Skeletal muscle satellite cell (primary cell): ENCODE data around the gene MRI1. TPM values are rescaled to one million over a fixed set of nuclear protein-coding genes. Genes with fewer than 3 reads are reported as not detected.

Experiments
- H3K27me3 ChIP-seq: 2 replicates; pipeline ENCODE4 v1.7.0; 2013; ENCODE audit warnings: low read length; ENCODE audit not compliant: control insufficient read depth, insufficient read depth
- H3K36me3 ChIP-seq: 2 replicates; pipeline ENCODE4 v1.7.0; 2013; ENCODE audit warnings: mild to moderate bottlenecking, control low read depth, low read length; ENCODE audit not compliant: insufficient read depth
- H3K4me1 ChIP-seq: 2 replicates; pipeline ENCODE4 v1.7.0; 2013; ENCODE audit warnings: low read length; ENCODE audit not compliant: control insufficient read depth, insufficient read depth
- H3K4me2 ChIP-seq: 2 replicates; pipeline ENCODE4 v1.7.0; 2013; ENCODE audit warnings: mild to moderate bottlenecking, low read length
- H3K4me3 ChIP-seq: 2 replicates; pipeline ENCODE4 v1.7.0; 2013; ENCODE audit warnings: low read length
- H3K9ac ChIP-seq: 2 replicates; pipeline ENCODE4 v1.7.0; 2013; ENCODE audit warnings: mild to moderate bottlenecking, low read depth, low read length, moderate library complexity
- H3K9me3 ChIP-seq: replicated peaks from 2 replicates; pipeline ENCODE4 v1.7.0; 2013; ENCODE audit warnings: mild to moderate bottlenecking, control low read depth, low read length
- small RNA-seq: library from RNA; depleted of rRNA; stranded (forward); fragments of <200 nt; gene quantifications from one replicate; pipeline ENCODE3, GENCODE V24; 2012

MRI1 gene

GRCh38 chr19:13814550-13814949, 50.2 kb downstream of the MRI1 start:
- Histone ChIP-seq H3K9ac (no peak overlapping the region), H3K27me3 (no peaks in the 10 kb centered on the region), H3K9me3 (no peaks in the 10 kb centered on the region), H3K4me3 (no peak overlapping the region), H3K4me1 (no peaks in the 10 kb centered on the region), H3K4me2 (no peak overlapping the region), H3K36me3 (peaks cover 21% of the 10 kb centered on the region)

DNA sequence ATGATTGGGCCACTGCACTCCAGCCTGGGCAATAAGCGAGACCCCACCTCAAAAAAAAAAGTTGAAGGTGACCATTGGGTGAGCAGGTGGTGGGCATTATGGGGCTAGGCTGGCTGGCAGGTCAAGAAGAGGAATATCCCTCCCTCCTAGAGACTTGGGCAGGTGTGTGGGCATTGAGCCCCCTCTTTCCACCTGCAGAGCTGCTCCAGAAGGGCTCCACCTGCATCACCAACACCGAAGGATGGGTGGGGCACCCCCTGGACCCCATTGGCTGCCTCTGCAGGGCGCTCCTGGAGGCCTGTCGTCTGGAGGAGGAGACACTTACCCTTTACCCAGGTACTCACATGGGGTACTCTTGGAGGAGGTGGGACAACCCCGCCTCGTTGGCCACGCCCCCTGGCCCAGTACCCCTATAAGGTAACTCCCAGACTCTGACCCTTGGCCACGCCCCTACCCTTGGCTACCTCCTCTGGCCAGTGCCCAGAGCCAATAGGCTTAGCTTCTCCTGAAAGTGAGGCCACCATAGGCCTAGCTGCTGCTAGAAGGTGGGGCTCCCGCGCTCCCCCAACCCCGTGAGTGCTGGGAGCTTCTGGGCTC, 52.8 kb downstream of the MRI1 start:
- H3K36me3 ChIP-seq: peaks cover 19% of the 10 kb centered on the region
- H3K4me1 ChIP-seq: peaks cover 2% of the 10 kb centered on the region
- H3K4me2 ChIP-seq: no peak overlapping the region
- no peak overlapping the region for H3K4me3 ChIP-seq
- no peak overlapping the region for H3K9ac ChIP-seq
- H3K9me3 ChIP-seq: no peaks in the 10 kb centered on the region
- H3K27me3 ChIP-seq: no peaks in the 10 kb centered on the region

DNA sequence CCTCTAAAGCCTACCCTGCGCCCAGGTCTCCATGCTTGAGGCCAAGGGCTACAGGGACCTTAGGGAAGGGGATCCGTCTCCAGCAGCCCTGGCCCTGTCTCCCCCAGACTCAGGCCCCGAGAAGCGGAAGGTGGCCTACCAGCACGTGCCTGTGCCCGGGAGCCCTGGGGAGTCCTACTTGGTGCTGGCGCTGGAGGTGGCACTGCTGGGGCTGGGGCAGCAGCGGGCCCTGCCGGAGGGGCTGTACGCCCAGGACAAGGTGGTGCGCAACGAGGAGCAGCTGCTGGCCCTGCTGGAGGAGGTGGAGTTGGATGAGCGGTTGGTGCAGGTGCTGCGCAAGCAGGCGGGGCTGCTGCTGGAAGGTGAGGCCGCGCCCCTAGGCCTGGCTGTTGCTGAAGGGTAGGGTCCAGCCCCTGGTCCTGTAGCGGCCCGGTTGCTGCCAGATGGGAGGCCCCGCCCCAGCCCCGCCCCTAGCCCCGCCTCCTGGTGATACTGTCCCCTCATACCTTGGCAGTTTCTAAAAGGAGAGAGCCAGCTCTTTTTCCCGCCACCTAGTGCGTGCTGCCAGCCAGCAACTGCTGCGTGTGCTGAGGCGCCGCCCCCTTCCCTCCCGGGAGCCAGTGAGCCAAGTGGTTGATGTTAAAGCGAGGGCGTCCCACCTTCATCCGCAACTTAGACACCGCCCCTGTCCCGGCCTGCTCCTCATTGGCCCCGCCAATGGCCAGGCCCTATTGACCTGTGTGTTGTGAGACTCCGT, 53.5 kb downstream of the MRI1 start:
- no peak overlapping the region for H3K4me3 ChIP-seq
- no peaks in the 10 kb centered on the region for H3K27me3 ChIP-seq
- peaks cover 16% of the 10 kb centered on the region for H3K36me3 ChIP-seq
- H3K4me2 ChIP-seq: no peak overlapping the region
- peaks cover 7% of the 10 kb centered on the region for H3K4me1 ChIP-seq
- H3K9me3 ChIP-seq: no peaks in the 10 kb centered on the region
- H3K9ac ChIP-seq: no peak overlapping the region

DNA sequence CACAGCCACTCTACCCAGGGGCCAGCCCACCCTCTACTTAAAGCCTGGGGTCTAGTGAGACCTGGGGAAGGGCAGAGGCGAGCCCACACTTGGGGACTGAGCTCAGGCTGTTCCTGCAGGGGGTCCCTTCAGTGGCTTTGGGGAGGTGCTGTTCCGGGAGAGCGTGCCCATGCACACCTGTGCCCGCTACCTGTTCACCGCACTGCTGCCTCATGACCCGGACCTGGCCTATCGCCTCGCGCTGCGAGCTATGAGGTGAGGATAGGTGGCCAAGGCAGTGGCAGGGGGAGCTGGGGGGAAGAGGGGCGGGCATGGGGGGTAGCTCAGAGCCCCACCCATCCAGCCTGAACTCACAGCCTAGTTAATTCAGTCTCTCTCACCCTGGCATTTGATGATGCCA, 54.9 kb downstream of the MRI1 start:
- H3K4me2 ChIP-seq: no peak overlapping the region
- peaks cover 16% of the 10 kb centered on the region for H3K36me3 ChIP-seq
- H3K4me1 ChIP-seq: peaks cover 14% of the 10 kb centered on the region
- no peaks in the 10 kb centered on the region for H3K9me3 ChIP-seq
- no peaks in the 10 kb centered on the region for H3K27me3 ChIP-seq
- no peak overlapping the region for H3K9ac ChIP-seq
- H3K4me3 ChIP-seq: no peak overlapping the region

DNA sequence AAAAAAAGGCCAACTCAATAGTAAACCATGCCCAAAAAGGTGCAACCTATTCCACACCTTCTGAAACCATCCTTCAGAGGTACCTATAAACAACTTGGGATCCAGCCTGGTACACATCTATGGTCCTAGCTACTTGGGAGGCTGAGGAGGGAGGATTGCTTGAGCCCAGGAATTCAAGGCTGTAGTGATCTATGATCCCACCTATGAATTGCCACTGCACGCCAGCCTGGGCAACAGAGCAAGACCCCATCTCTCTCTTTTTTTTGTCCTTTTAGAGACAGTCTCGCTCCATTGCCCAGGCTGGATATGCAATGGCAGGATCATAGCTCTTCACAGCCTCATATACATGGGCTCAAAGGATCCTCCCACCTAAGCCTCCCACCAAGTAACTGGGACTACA, 57.0 kb downstream of the MRI1 start:
- Histone ChIP-seq H3K36me3 (peaks cover 28% of the 10 kb centered on the region), H3K9ac (no peak overlapping the region), H3K27me3 (no peaks in the 10 kb centered on the region), H3K4me3 (no peak overlapping the region), H3K9me3 (no peaks in the 10 kb centered on the region), H3K4me2 (no peak overlapping the region), H3K4me1 (peaks cover 14% of the 10 kb centered on the region)

DNA sequence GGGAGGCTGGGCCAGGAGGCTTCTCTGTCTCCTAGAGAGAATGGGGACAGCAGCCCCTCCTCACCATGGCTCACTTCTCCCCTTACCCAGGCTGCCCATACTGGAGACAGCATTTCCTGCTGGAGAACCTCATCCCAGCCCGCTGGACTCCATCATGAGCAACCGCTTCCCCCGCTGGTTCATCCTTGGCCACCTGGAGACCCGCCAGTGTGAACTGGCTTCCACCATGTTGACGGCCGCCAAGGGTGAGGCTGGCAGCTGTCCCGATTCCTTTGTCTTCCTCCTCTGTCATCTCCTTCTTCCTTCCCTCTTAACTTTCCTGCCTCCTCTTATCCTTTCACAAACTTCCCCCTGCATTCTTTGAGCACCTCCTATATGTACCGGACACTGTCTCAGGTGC, 58.9 kb downstream of the MRI1 start:
- Histone ChIP-seq H3K36me3 (peaks cover 29% of the 10 kb centered on the region), H3K9ac (no peak overlapping the region), H3K4me1 (peaks cover 14% of the 10 kb centered on the region), H3K9me3 (no peaks in the 10 kb centered on the region), H3K4me3 (no peak overlapping the region), H3K4me2 (no peak overlapping the region), H3K27me3 (no peaks in the 10 kb centered on the region)

Small RNAs within 50 kb of the gene (small RNA-seq; reads per million reads assigned to genes)
- not detected for gene RN7SL619P
